ENCODE data around the gene GJD2. TPM values are rescaled to one million over a fixed set of nuclear protein-coding genes. Genes with fewer than 3 reads are reported as not detected.

The GJD2 gene
- total and polyA plus RNA-seq, 2 donors (not counting 1 experiment from before 2014, with no cell fraction given): not detected

DNA sequence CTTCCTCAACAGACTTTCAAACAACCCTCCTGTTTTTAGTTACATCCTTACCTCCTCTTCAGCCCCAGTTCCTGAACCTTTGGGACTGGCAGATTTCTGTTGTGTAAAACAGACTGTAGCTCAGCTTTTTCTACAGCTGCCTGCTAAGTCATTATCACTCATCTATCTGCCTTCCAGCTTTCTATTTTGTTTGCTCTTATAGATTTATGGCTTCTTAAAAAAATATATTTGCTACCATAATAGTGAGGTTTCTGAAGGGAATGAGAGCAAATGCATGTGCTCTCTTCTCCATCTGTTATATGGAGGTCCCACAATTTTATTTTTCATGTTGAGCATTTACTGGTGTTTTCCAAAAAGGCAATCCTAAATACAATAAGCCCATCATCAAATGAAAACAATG lies 18.2 kb upstream of the GJD2 start:
- CTCF ChIA-PET: no interaction called here
- no peak overlapping the region for H2AFZ ChIP-seq (ENCODE audit: insufficient read depth, low read depth, low read length, poor library complexity, severe bottlenecking)
- POLR2A ChIA-PET: interaction anchor here (0.7 kb wide), 1 partner anchor 20 kb away, joined by 3 read pairs; no protein-coding TSS in a partner anchor
- Mint-ChIP-seq H3K9me3 (ENCODE audit: insufficient read depth) (no peaks in the 10 kb centered on the region), H3K4me3 (no peak overlapping the region), H3K27ac (no peak overlapping the region), H3K4me1 (no peaks in the 10 kb centered on the region), H3K27me3 (peaks cover 15% of the 10 kb centered on the region)
- DNase-seq (no peak), ATAC-seq (ENCODE audit: low read depth) (no peak)
- no peak overlapping the region for H3K4me3 ChIP-seq (ENCODE audit: control extremely low read depth in 1 of 5, extremely low read depth in 1 of 5, insufficient read depth in 1 of 5, low read depth in 2 of 5, low read length in 4 of 5)
- H3K9me3 ChIP-seq (ENCODE audit: control extremely low read depth in 1 of 3, control insufficient read depth in 2 of 3, insufficient read depth in 1 of 3, low read length in 2 of 3): no peaks in the 10 kb centered on the region
- no peaks in the 10 kb centered on the region for H3K79me2 ChIP-seq (ENCODE audit: control insufficient read depth, insufficient read depth, low read length)
- H3K27ac ChIP-seq (ENCODE audit: low read length in 2 of 2): no peak overlapping the region
- no peaks in the 10 kb centered on the region for H3K27me3 ChIP-seq (replicated peaks in 1 of 4; ENCODE audit: control extremely low read depth in 1 of 4, control insufficient read depth in 3 of 4, insufficient read depth in 4 of 4, low read length in 3 of 4)
- H3K36me3 ChIP-seq (replicated peaks in 1 of 2; ENCODE audit: control extremely low read depth in 1 of 2, control insufficient read depth in 1 of 2, extremely low read depth in 1 of 2, insufficient read depth in 2 of 2, low read length in 1 of 2): no peaks in the 10 kb centered on the region
- no peaks in the 10 kb centered on the region for H4K20me1 ChIP-seq (ENCODE audit: control insufficient read depth, insufficient read depth, low read length, poor library complexity, severe bottlenecking)
- intact Hi-C loops (cut with micrococcal nuclease): no loop called here
- TF ChIP-seq CTCF (IDR thresholded peaks at IDR 0.05): no peak
- no peak for TF ChIP-seq EZH2 (IDR thresholded peaks at IDR 0.05; ENCODE audit: borderline replicate concordance, insufficient read depth, low read depth, low read length, poor library complexity, severe bottlenecking)
- H3K4me1 ChIP-seq (ENCODE audit: control insufficient read depth in 2 of 2, insufficient read depth in 2 of 2, low read length in 2 of 2): no peaks in the 10 kb centered on the region
- no peak overlapping the region for H3K4me2 ChIP-seq (replicated peaks; ENCODE audit: low read depth, low read length, poor library complexity, severe bottlenecking)
- no peak overlapping the region for H3K9ac ChIP-seq (ENCODE audit: low read length)

DNA sequence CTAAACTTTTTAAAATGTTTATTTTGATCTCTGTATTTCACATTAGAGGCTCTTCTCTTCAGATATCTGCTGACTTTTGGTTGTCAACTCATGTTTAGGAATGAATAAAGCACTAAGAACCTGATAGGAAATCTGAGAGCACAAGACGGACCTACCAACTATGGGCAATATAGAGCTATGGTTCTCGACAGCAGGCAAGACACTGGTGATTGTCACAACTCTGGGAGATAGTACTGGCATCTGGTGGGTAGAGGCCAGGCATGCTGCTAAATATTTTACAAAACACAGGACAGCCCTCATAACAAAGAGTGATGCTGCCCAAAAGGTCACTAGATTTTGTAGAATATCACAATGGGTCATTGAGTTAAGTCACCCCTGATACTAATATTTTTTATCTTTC lies 17.5 kb upstream of the GJD2 start:
- no peak for DNase-seq
- CTCF ChIA-PET: no interaction called here
- Histone ChIP-seq H4K20me1 (ENCODE audit: control insufficient read depth, insufficient read depth, low read length, poor library complexity, severe bottlenecking) (no peaks in the 10 kb centered on the region), H3K27ac (ENCODE audit: low read length in 2 of 2) (no peak overlapping the region), H3K9me3 (ENCODE audit: control extremely low read depth in 1 of 3, control insufficient read depth in 2 of 3, insufficient read depth in 1 of 3, low read length in 2 of 3) (no peaks in the 10 kb centered on the region), H3K36me3 (replicated peaks in 1 of 2; ENCODE audit: control extremely low read depth in 1 of 2, control insufficient read depth in 1 of 2, extremely low read depth in 1 of 2, insufficient read depth in 2 of 2, low read length in 1 of 2) (no peaks in the 10 kb centered on the region), H3K4me3 (ENCODE audit: control extremely low read depth in 1 of 5, extremely low read depth in 1 of 5, insufficient read depth in 1 of 5, low read depth in 2 of 5, low read length in 4 of 5) (no peak overlapping the region), H3K27me3 (replicated peaks in 1 of 4; ENCODE audit: control extremely low read depth in 1 of 4, control insufficient read depth in 3 of 4, insufficient read depth in 4 of 4, low read length in 3 of 4) (no peaks in the 10 kb centered on the region), H3K79me2 (ENCODE audit: control insufficient read depth, insufficient read depth, low read length) (no peaks in the 10 kb centered on the region), H3K4me2 (replicated peaks; ENCODE audit: low read depth, low read length, poor library complexity, severe bottlenecking) (no peak overlapping the region), H3K4me1 (ENCODE audit: control insufficient read depth in 2 of 2, insufficient read depth in 2 of 2, low read length in 2 of 2) (no peaks in the 10 kb centered on the region), H3K9ac (ENCODE audit: low read length) (no peak overlapping the region), H2AFZ (ENCODE audit: insufficient read depth, low read depth, low read length, poor library complexity, severe bottlenecking) (no peak overlapping the region)
- ATAC-seq (ENCODE audit: low read depth): no peak
- Mint-ChIP-seq H3K27me3 (peaks cover 15% of the 10 kb centered on the region), H3K4me1 (no peaks in the 10 kb centered on the region), H3K9me3 (ENCODE audit: insufficient read depth) (no peaks in the 10 kb centered on the region), H3K4me3 (no peak overlapping the region), H3K27ac (no peak overlapping the region)
- intact Hi-C loops (cut with micrococcal nuclease): no loop called here
- POLR2A ChIA-PET: no interaction called here
- 100% methylated on average over 2 of the region's 2 CpGs for WGBS (ENCODE audit: insufficient coverage)
- TF ChIP-seq EZH2 (IDR thresholded peaks at IDR 0.05; ENCODE audit: borderline replicate concordance, insufficient read depth, low read depth, low read length, poor library complexity, severe bottlenecking) (no peak), CTCF (IDR thresholded peaks at IDR 0.05) (no peak)
